Endothelial cell (in vitro differentiated cells): ENCODE data around the gene CACNA1C. TPM values are rescaled to one million over a fixed set of nuclear protein-coding genes. Genes with fewer than 3 reads are reported as not detected.

Experiments
- DNase-seq: peaks from one replicate; pipeline ENCODE4 v3.0.0; 2021; ENCODE audit warnings: low spot score
- H3K27ac Mint-ChIP-seq: one replicate; pipeline ENCODE4 v1.8.0; 2021; ENCODE audit warnings: mixed read lengths, inconsistent platforms; ENCODE audit not compliant: unreplicated experiment
- H3K27me3 Mint-ChIP-seq: one replicate; pipeline ENCODE4 v1.8.0; 2021; ENCODE audit warnings: mild to moderate bottlenecking, moderate library complexity, mixed read lengths, inconsistent platforms; ENCODE audit not compliant: unreplicated experiment
- H3K36me3 Mint-ChIP-seq: one replicate; pipeline ENCODE4 v1.8.0; 2021; ENCODE audit warnings: mild to moderate bottlenecking, low read depth, mixed read lengths, inconsistent platforms; ENCODE audit not compliant: unreplicated experiment
- H3K4me1 Mint-ChIP-seq: one replicate; pipeline ENCODE4 v1.8.0; 2021; ENCODE audit warnings: mild to moderate bottlenecking, mixed read lengths, inconsistent platforms; ENCODE audit not compliant: unreplicated experiment
- H3K4me3 Mint-ChIP-seq: one replicate; pipeline ENCODE4 v1.8.0; 2021; ENCODE audit warnings: mild to moderate bottlenecking, mixed read lengths, inconsistent platforms; ENCODE audit not compliant: unreplicated experiment
- H3K9me3 Mint-ChIP-seq: one replicate; pipeline ENCODE4 v1.8.0; 2021; ENCODE audit warnings: mixed read lengths, inconsistent platforms; ENCODE audit not compliant: unreplicated experiment
- CTCF ChIP-seq: fragments of 200-600 bp; sonication (generic); IDR thresholded peaks from one replicate; pipeline ENCODE4 v1.5.0; 2021; ENCODE audit warnings: antibody characterized with exemption; ENCODE audit not compliant: unreplicated experiment
- total RNA-seq: library from RNA; stranded (reverse); fragmentation: NEBNext Ultra II Directional; extraction: Animal tissue kit (Norgen Biotek cat#: 25700); gene quantifications from one replicate; pipeline ENCODE4 v1.2.1, GENCODE V29; 2021; ENCODE audit not compliant: unreplicated experiment

The CACNA1C gene
- total RNA-seq, 1 donor from 2014 or later, result 11.1 TPM

- no peak for TF ChIP-seq CTCF
- no peaks in the 10 kb centered on the region for H3K36me3 Mint-ChIP-seq
Observed at GRCh38 chr12:2224961-2225360, 172.2 kb downstream of the CACNA1C start.

GRCh38 chr12:2225696-2226095 is 172.9 kb downstream of the CACNA1C start:
- no peak overlapping the region for H3K4me3 Mint-ChIP-seq
- no peaks in the 10 kb centered on the region for H3K9me3 Mint-ChIP-seq
- no peak overlapping the region for H3K27ac Mint-ChIP-seq
- TF ChIP-seq CTCF, result no peak
- H3K36me3 Mint-ChIP-seq, result no peaks in the 10 kb centered on the region
- peaks cover 4% of the 10 kb centered on the region for H3K27me3 Mint-ChIP-seq
- no peak for DNase-seq
- H3K4me1 Mint-ChIP-seq, result no peaks in the 10 kb centered on the region

More at GRCh38 chr12:2224961-2225360, 172.2 kb downstream of the CACNA1C start:
- Mint-ChIP-seq H3K4me1 (no peaks in the 10 kb centered on the region), H3K9me3 (no peaks in the 10 kb centered on the region), H3K27ac (no peak overlapping the region), H3K4me3 (no peak overlapping the region), H3K27me3 (peaks cover 4% of the 10 kb centered on the region)
- no peak for DNase-seq

- no peak for TF ChIP-seq CTCF
- H3K27ac Mint-ChIP-seq, result no peak overlapping the region
- no peaks in the 10 kb centered on the region for H3K36me3 Mint-ChIP-seq
- no peak for DNase-seq
- H3K4me3 Mint-ChIP-seq, result no peak overlapping the region
- H3K27me3 Mint-ChIP-seq, result peaks cover 4% of the 10 kb centered on the region
- no peaks in the 10 kb centered on the region for H3K4me1 Mint-ChIP-seq
- no peaks in the 10 kb centered on the region for H3K9me3 Mint-ChIP-seq
Observed at GRCh38 chr12:2226641-2227040, 173.9 kb downstream of the CACNA1C start.

- Mint-ChIP-seq H3K4me3 (no peak overlapping the region), H3K27me3 (peaks cover 4% of the 10 kb centered on the region), H3K9me3 (no peaks in the 10 kb centered on the region), H3K27ac (no peak overlapping the region), H3K36me3 (no peaks in the 10 kb centered on the region), H3K4me1 (no peaks in the 10 kb centered on the region)
- DNase-seq, result no peak
- TF ChIP-seq CTCF, result no peak
Observed at GRCh38 chr12:2227360-2227759, 174.6 kb downstream of the CACNA1C start.

GRCh38 chr12:2228535-2228934 is 175.7 kb downstream of the CACNA1C start:
- Mint-ChIP-seq H3K36me3 (no peaks in the 10 kb centered on the region), H3K27me3 (peaks cover 4% of the 10 kb centered on the region), H3K4me3 (no peak overlapping the region), H3K9me3 (no peaks in the 10 kb centered on the region), H3K4me1 (no peaks in the 10 kb centered on the region), H3K27ac (no peak overlapping the region)
- no peak for DNase-seq
- no peak for TF ChIP-seq CTCF
